Measurements from ENCODE around the gene SERTAD1. TPM values are rescaled to one million over a fixed set of nuclear protein-coding genes. Genes with fewer than 3 reads are reported as not detected.

The SERTAD1 gene
- total and polyA plus RNA-seq, 2 of the 8 experiments (the other 6 are each of a cell fraction or from before 2014, with no cell fraction given), result 5.4 to 6.6 TPM

GRCh38 chr19:40446263-40446784, 20.5 kb upstream of the SERTAD1 start:
- no peak for DNase-seq (ENCODE audit: low read depth in 1 of 2, low spot score in 2 of 2)
- Histone ChIP-seq H3K27me3 (replicated peaks in 1 of 4; ENCODE audit: control insufficient read depth in 3 of 4, extremely low read depth in 1 of 4, insufficient read depth in 3 of 4, low read length in 3 of 4) (no peaks in the 10 kb centered on the region), H2AFZ (ENCODE audit: low read length) (no peak overlapping the region), H4K5ac (ENCODE audit: insufficient read length, low read depth, low read length) (no peak overlapping the region), H3K9ac (replicated peaks in 1 of 4; ENCODE audit: extremely low read depth in 1 of 4, low read depth in 3 of 4, low read length in 3 of 4) (peak overlapping the region in 3 of 4 experiments; percentile 48 to 57 (median 52); a peak in 4 of 7 replicates), H3K36me3 (ENCODE audit: control insufficient read depth in 2 of 4, insufficient read depth in 4 of 4, low read length in 3 of 4) (peaks cover 5 to 8% (median 6%) of the 10 kb centered on the region in 4 experiments; a peak in 5 of 8 replicates), H2BK20ac (ENCODE audit: low read length) (no peak overlapping the region), H4K20me1 (replicated peaks in 1 of 2; ENCODE audit: control insufficient read depth in 1 of 2, insufficient read depth in 2 of 2, low read length in 2 of 2) (peaks cover 0 to 3% of the 10 kb centered on the region in 2 experiments), H4K8ac (ENCODE audit: extremely low read depth, insufficient read depth, low read length) (peak overlapping the region; percentile 95; the same call in 1 of the 2 replicates), H3K4me2 (ENCODE audit: insufficient read depth in 1 of 2, low read depth in 2 of 2, low read length in 2 of 2) (0 out of 4 replicates have a peak overlapping the region, but pooled peaks of 1 of the 2 experiments have one; percentile 57), H3K4me3 (ENCODE audit: extremely low read depth in 1 of 4, insufficient read depth in 2 of 4, low read depth in 3 of 4, low read length in 4 of 4) (no peak overlapping the region), H3K23ac (ENCODE audit: insufficient read length) (no peak overlapping the region), H3K56ac (replicated peaks; ENCODE audit: insufficient read length, low read depth, low read length) (no peak overlapping the region), H2BK120ac (replicated peaks; ENCODE audit: low read depth, low read length) (no peak overlapping the region), H3K4me1 (replicated peaks in 1 of 4; ENCODE audit: control insufficient read depth in 3 of 4, insufficient read depth in 4 of 4, low read length in 3 of 4) (peaks cover 3 to 9% (median 7%) of the 10 kb centered on the region in 4 experiments; a peak in 6 of 7 replicates), H3K4ac (replicated peaks; ENCODE audit: insufficient read length, low read depth, low read length) (no peak overlapping the region), H2BK15ac (ENCODE audit: low read length) (0 out of 2 replicates have a peak overlapping the region, but pooled peaks have one; percentile 92), H3K18ac (ENCODE audit: extremely low read depth, low read length) (no peak overlapping the region), H3K9me3 (ENCODE audit: insufficient read depth in 2 of 2, low read depth in 1 of 2, low read length in 1 of 2) (no peaks in the 10 kb centered on the region), H2BK12ac (ENCODE audit: low read depth, low read length) (peak overlapping the region; percentile 80; the same call in 1 of the 2 replicates), H4K91ac (replicated peaks; ENCODE audit: insufficient read length, low read length) (no peak overlapping the region), H3K27ac (ENCODE audit: low read depth, low read length) (no peak overlapping the region; the same call in 1 of the 2 replicates), H3K79me2 (ENCODE audit: control insufficient read depth in 1 of 2, insufficient read depth in 2 of 2, low read length in 2 of 2) (peaks cover 0 to 19% of the 10 kb centered on the region in 2 experiments; a peak in 2 of 4 replicates), H2BK5ac (ENCODE audit: low read depth, low read length) (no peak overlapping the region), H3K79me1 (ENCODE audit: low read depth, low read length) (no peaks in the 10 kb centered on the region), H2AK5ac (ENCODE audit: low read depth, low read length) (no peak overlapping the region), H3K23me2 (ENCODE audit: low read depth, low read length) (peaks cover 7% of the 10 kb centered on the region; the same call in 1 of the 2 replicates), H3K14ac (ENCODE audit: insufficient read length) (no peak overlapping the region)
- ChIA-PET POLR2A (ENCODE audit: partially characterized antibody) (interaction anchor here (1.1 to 1.8 kb wide), 4 partner anchors 8 to 26 kb away, joined by 3 to 7 read pairs (median 4); no protein-coding TSS in a partner anchor), CTCF (ENCODE audit: partially characterized antibody) (interaction anchor here (5.1 kb wide), 1 partner anchor 18 kb away, joined by 29 read pairs; the partner anchor contains the start of gene BLVRB)
- TF ChIP-seq CREB1 (IDR thresholded peaks at IDR 0.05) (no peak), KDM4A (IDR thresholded peaks at IDR 0.05; ENCODE audit: low read depth, low read length, severe bottlenecking) (no peak), CTCF (IDR thresholded peaks at IDR 0.05; ENCODE audit: control extremely low read depth in 1 of 3, insufficient read depth in 1 of 3, low read depth in 1 of 3, low read length in 3 of 3) (no peak)
- FAIRE-seq, result no peak
- 83% methylated on average over 8 of the region's 8 CpGs; no CpG with 5 or more reads in 1 of the 2 experiments for WGBS, 2 experiments (ENCODE audit: extremely low coverage in 1 of 2, insufficient coverage in 1 of 2, insufficient read length in 1 of 2, insufficient replicate concordance in 2 of 2, low coverage in 1 of 2, low lambda C conversion rate in 2 of 2, missing lambda C conversion rate in 1 of 2)
